IMR-90 (cell line): ENCODE measurements around the gene ACTMAP. TPM values are rescaled to one million over a fixed set of nuclear protein-coding genes. Genes with fewer than 3 reads are reported as not detected.

Experiments
- ATAC-seq: fragments of 200-7000 bp; cut with Tn5 transposase; 2 replicates; pipeline ENCODE4 v1.9.1; 2020; ENCODE audit warnings: low read depth, mild to moderate bottlenecking, moderate library complexity
- BruUV-seq: library from RNA; stranded (reverse); fragments of 400-500 nt; replicated peaks from 2 replicates; lab custom pipeline; 2021; lab: Mats Ljungman, UMichigan
- CTCF ChIA-PET: fragments of 300-600 bp; formaldehyde crosslinking; extraction: SDS; loops from one replicate; lab custom pipeline; 2021; ENCODE audit warnings: antibody characterized with exemption; lab: Yijun Ruan, JAX
- POLR2A ChIA-PET: fragments of 300-600 bp; sonication (Branson Sonifier 250); formaldehyde crosslinking; loops from one replicate; lab custom pipeline; 2022; ENCODE audit warnings: antibody characterized with exemption; ENCODE audit not compliant: unreplicated experiment; lab: Charles Lee
- DNase-seq: peaks from one replicate; pipeline ENCODE4 v3.0.0; 2013
- H2AFZ ChIP-seq: replicated peaks from 2 replicates; pipeline ENCODE3; 2013; ENCODE audit warnings: low read length, mild to moderate bottlenecking; ENCODE audit not compliant: poor library complexity
- H2AK5ac ChIP-seq: 2 replicates; pipeline ENCODE4 v1.6.1; 2013; ENCODE audit warnings: low read depth, low read length, inconsistent platforms
- H2AK9ac ChIP-seq: replicated peaks from 2 replicates; pipeline ENCODE3; 2013; ENCODE audit warnings: mild to moderate bottlenecking, low read depth, low read length, moderate library complexity; ENCODE audit not compliant: poor library complexity
- H2BK120ac ChIP-seq: 2 replicates; pipeline ENCODE4 v1.6.1; 2013; ENCODE audit warnings: low read depth, low read length, inconsistent platforms
- H2BK15ac ChIP-seq: 3 replicates; pipeline ENCODE4 v1.6.1; 2013; ENCODE audit warnings: low read depth, low read length, inconsistent platforms
- H2BK20ac ChIP-seq: 2 replicates; pipeline ENCODE4 v1.6.1; 2013; ENCODE audit warnings: low read depth, mild to moderate bottlenecking, inconsistent platforms, low read length, moderate library complexity
- H2BK5ac ChIP-seq: 2 replicates; pipeline ENCODE4 v1.6.1; 2013; ENCODE audit warnings: mild to moderate bottlenecking, low read depth, low read length, inconsistent platforms; ENCODE audit not compliant: poor library complexity, severe bottlenecking
- H3K14ac ChIP-seq: replicated peaks from 2 replicates; pipeline ENCODE4 v1.6.1; 2013; ENCODE audit warnings: low read depth, low read length, inconsistent platforms
- H3K18ac ChIP-seq: 2 replicates; pipeline ENCODE4 v1.6.1; 2013; ENCODE audit warnings: low read depth, low read length, control low read depth
- H3K23ac ChIP-seq: 2 replicates; pipeline ENCODE4 v1.6.1; 2013; ENCODE audit warnings: low read depth, low read length, inconsistent platforms
- H3K27ac ChIP-seq: 2 replicates; pipeline ENCODE4 v1.5.1; 2013; ENCODE audit warnings: mild to moderate bottlenecking, control low read depth, low read length; ENCODE audit not compliant: insufficient read depth
- H3K27me3 ChIP-seq: 2 replicates; pipeline ENCODE4 v1.6.1; 2013; ENCODE audit warnings: low read length; ENCODE audit not compliant: control insufficient read depth, insufficient read depth
- H3K36me3 ChIP-seq: 2 replicates; pipeline ENCODE4 v1.6.1; 2013; ENCODE audit warnings: low read length, mixed read lengths; ENCODE audit not compliant: control insufficient read depth, insufficient read depth
- H3K4ac ChIP-seq: 2 replicates; pipeline ENCODE4 v1.6.1; 2013; ENCODE audit warnings: low read depth, low read length, inconsistent platforms
- H3K4me1 ChIP-seq: 2 replicates; pipeline ENCODE4 v1.6.1; 2013; ENCODE audit warnings: low read length, mixed read lengths; ENCODE audit not compliant: control insufficient read depth, insufficient read depth
- H3K4me2 ChIP-seq: 2 replicates; pipeline ENCODE4 v1.6.1; 2013; ENCODE audit warnings: low read depth, mild to moderate bottlenecking, control low read depth, low read length, moderate library complexity
- H3K4me3 ChIP-seq: 2 replicates; pipeline ENCODE4 v1.5.1; 2013; ENCODE audit warnings: low read depth, mild to moderate bottlenecking, control low read depth, low read length, moderate library complexity; ENCODE audit not compliant: insufficient read depth
- H3K56ac ChIP-seq: 2 replicates; pipeline ENCODE4 v1.6.1; 2013; ENCODE audit warnings: low read length, inconsistent platforms; ENCODE audit not compliant: insufficient read depth; ENCODE audit errors: extremely low read depth
- H3K79me1 ChIP-seq, 2 experiments: 2 replicates each; pipeline ENCODE4 v1.6.1; 2013; ENCODE audit warnings: low read length in 2 of 2, inconsistent platforms in 1 of 2, low read depth in 1 of 2
- H3K9ac ChIP-seq: 2 replicates; pipeline ENCODE4 v1.6.1; 2013; ENCODE audit warnings: low read depth, low read length, control low read depth
- H3K9me1 ChIP-seq: 2 replicates; pipeline ENCODE4 v1.6.1; 2013; ENCODE audit warnings: low read length, inconsistent platforms; ENCODE audit not compliant: insufficient read depth
- H3K9me3 ChIP-seq: 2 replicates; pipeline ENCODE4 v1.6.1; 2013; ENCODE audit warnings: low read length; ENCODE audit not compliant: control insufficient read depth, insufficient read depth
- H4K20me1 ChIP-seq: 2 replicates; pipeline ENCODE4 v1.6.1; 2013; ENCODE audit warnings: low read length, inconsistent platforms; ENCODE audit not compliant: insufficient read depth
- H4K5ac ChIP-seq: 2 replicates; pipeline ENCODE4 v1.6.1; 2013; ENCODE audit warnings: mild to moderate bottlenecking, low read depth, low read length, control low read depth
- H4K8ac ChIP-seq, 2 experiments: 2 replicates each; pipeline ENCODE4 v1.6.1; 2013; ENCODE audit warnings: low read depth in 2 of 2, low read length in 2 of 2, control low read depth in 1 of 2, inconsistent platforms in 1 of 2
- H4K91ac ChIP-seq: 2 replicates; pipeline ENCODE4 v1.6.1; 2013; ENCODE audit warnings: low read depth, low read length, inconsistent platforms; ENCODE audit not compliant: insufficient read depth
- BHLHE40 ChIP-seq: fragments of 150-350 bp; IDR thresholded peaks from 2 replicates; pipeline ENCODE4 v1.6.1; 2016; ENCODE audit warnings: mild to moderate bottlenecking, low read depth, low read length
- CEBPB ChIP-seq: IDR thresholded peaks from 2 replicates; pipeline ENCODE4 v1.6.1; 2012; ENCODE audit warnings: low read depth, low read length, improper control_type of control experiment
- CHD1 ChIP-seq: IDR thresholded peaks from 2 replicates; pipeline ENCODE4 v1.6.1; 2012; ENCODE audit warnings: low read depth, low read length, improper control_type of control experiment
- FOS ChIP-seq: fragments of 150-350 bp; IDR thresholded peaks from 2 replicates; pipeline ENCODE4 v1.6.1; 2016; ENCODE audit warnings: low read depth, low read length
- MAFK ChIP-seq: IDR thresholded peaks from 2 replicates; pipeline ENCODE4 v1.6.1; 2012; ENCODE audit warnings: low read depth, low read length, improper control_type of control experiment
- MAZ ChIP-seq: IDR thresholded peaks from 2 replicates; pipeline ENCODE4 v1.6.1; 2012; ENCODE audit warnings: low read depth, mild to moderate bottlenecking, low read length, improper control_type of control experiment, moderate library complexity, borderline replicate concordance
- MXI1 ChIP-seq: IDR thresholded peaks from 2 replicates; pipeline ENCODE4 v1.6.1; 2012; ENCODE audit warnings: low read depth, mild to moderate bottlenecking, low read length, moderate library complexity, borderline replicate concordance
- NFE2L2 ChIP-seq: fragments of 150-350 bp; IDR thresholded peaks from 2 replicates; pipeline ENCODE4 v1.6.1; 2016; ENCODE audit warnings: low read depth, mild to moderate bottlenecking, low read length
- POLR2A ChIP-seq: IDR thresholded peaks from 2 replicates; pipeline ENCODE4 v1.6.1; 2012; ENCODE audit warnings: mild to moderate bottlenecking, low read depth, low read length
- RAD21 ChIP-seq: IDR thresholded peaks from 2 replicates; pipeline ENCODE4 v1.6.1; 2012; ENCODE audit warnings: low read length, improper control_type of control experiment
- RCOR1 ChIP-seq: IDR thresholded peaks from 2 replicates; pipeline ENCODE4 v1.6.1; 2012; ENCODE audit warnings: mild to moderate bottlenecking, low read length, improper control_type of control experiment; ENCODE audit not compliant: insufficient replicate concordance
- RFX5 ChIP-seq: IDR thresholded peaks from 2 replicates; pipeline ENCODE4 v1.8.0; 2012; ENCODE audit warnings: low read depth, mild to moderate bottlenecking, low read length, moderate library complexity
- SMC3 ChIP-seq: fragments of 150-350 bp; IDR thresholded peaks from 2 replicates; pipeline ENCODE4 v1.6.1; 2016; ENCODE audit warnings: low read depth, mild to moderate bottlenecking, antibody characterized with exemption, low read length, moderate library complexity
- USF2 ChIP-seq: fragments of 150-350 bp; IDR thresholded peaks from 2 replicates; pipeline ENCODE4 v1.6.1; 2017; ENCODE audit warnings: mild to moderate bottlenecking, antibody characterized with exemption, low read length, low read depth
- WGBS, 2 experiments: methylation state at CpG; one replicate each; pipeline versions ENCODE4 v1.1.5 to v1.1.7; 2013; ENCODE audit warnings: missing lambda C conversion rate in 2 of 2; ENCODE audit not compliant: insufficient read length in 1 of 2; ENCODE audit errors: extremely low coverage in 2 of 2; 5-methylcytosine and 5-hydroxymethylcytosine counted together
- dilution Hi-C: fragments of 300-500 bp; cut with HindIII; formaldehyde crosslinking; loops from one replicate; pipeline ENCODE4 v1.14.3; 2018; ENCODE audit warnings: low sequenced_read_pairs; ENCODE audit not compliant: unreplicated experiment
- in situ Hi-C: fragments of 300-500 bp; cut with MboI; formaldehyde crosslinking; loops from 3 replicates; pipeline ENCODE4 v1.14.3; 2019; ENCODE audit warnings: low sequenced_read_pairs, inconsistent platforms, mixed read lengths
- intact Hi-C: fragments of 100-400 bp; cut with micrococcal nuclease; formaldehyde crosslinking; loops from 2 replicates; pipeline ENCODE4 v1.10.0; 2022
- polyA plus RNA-seq, 3 experiments: library from polyadenylated mRNA; depleted of rRNA; stranded (reverse); fragments of >200 nt; gene quantifications; 2 replicates each; pipeline ENCODE4 v1.2.3, GENCODE V29; 2012; ENCODE audit warnings: low replicate concordance in 1 of 3
- total RNA-seq: library from RNA; depleted of rRNA; stranded (reverse); fragments of >200 nt; gene quantifications from 2 replicates; pipeline ENCODE4 v1.2.3, GENCODE V29; 2012
- TF ChIP-seq, protein P1 (sequence below): fragments of 150-350 bp; IDR thresholded peaks from 2 replicates; pipeline ENCODE4 v1.6.1; 2016; ENCODE audit warnings: low read depth, mild to moderate bottlenecking, low read length, moderate library complexity, borderline replicate concordance
- TF ChIP-seq, protein P2 (sequence below): conservative IDR thresholded peaks from 2 replicates; pipeline ENCODE4 v1.5.1; 2012; ENCODE audit warnings: mild to moderate bottlenecking, low read depth, low read length, improper control_type of control experiment

The ACTMAP gene
- total and polyA plus RNA-seq, 2 of the 4 experiments (the other 2 are of a cell fraction): 0.54 to 5.4 TPM

- H4K8ac ChIP-seq: no peak overlapping the region
- H4K91ac ChIP-seq: no peak overlapping the region
- peaks cover 75% of the 10 kb centered on the region for H3K36me3 ChIP-seq
- no peak overlapping the region for H2BK15ac ChIP-seq
- no peak overlapping the region for H3K23ac ChIP-seq
- H3K9ac ChIP-seq: no peak overlapping the region
- TF ChIP-seq RCOR1 (no peak), BHLHE40 (no peak), RAD21 (no peak), SMC3 (no peak), MXI1 (no peak), MAFK (no peak), USF2 (no peak), CHD1 (no peak), CEBPB (no peak), RFX5 (no peak), MAZ (no peak), POLR2A (no peak), FOS (no peak), NFE2L2 (no peak)
- TF ChIP-seq, protein P1, sequence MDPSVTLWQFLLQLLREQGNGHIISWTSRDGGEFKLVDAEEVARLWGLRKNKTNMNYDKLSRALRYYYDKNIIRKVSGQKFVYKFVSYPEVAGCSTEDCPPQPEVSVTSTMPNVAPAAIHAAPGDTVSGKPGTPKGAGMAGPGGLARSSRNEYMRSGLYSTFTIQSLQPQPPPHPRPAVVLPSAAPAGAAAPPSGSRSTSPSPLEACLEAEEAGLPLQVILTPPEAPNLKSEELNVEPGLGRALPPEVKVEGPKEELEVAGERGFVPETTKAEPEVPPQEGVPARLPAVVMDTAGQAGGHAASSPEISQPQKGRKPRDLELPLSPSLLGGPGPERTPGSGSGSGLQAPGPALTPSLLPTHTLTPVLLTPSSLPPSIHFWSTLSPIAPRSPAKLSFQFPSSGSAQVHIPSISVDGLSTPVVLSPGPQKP: no peak
- TF ChIP-seq, protein P2, sequence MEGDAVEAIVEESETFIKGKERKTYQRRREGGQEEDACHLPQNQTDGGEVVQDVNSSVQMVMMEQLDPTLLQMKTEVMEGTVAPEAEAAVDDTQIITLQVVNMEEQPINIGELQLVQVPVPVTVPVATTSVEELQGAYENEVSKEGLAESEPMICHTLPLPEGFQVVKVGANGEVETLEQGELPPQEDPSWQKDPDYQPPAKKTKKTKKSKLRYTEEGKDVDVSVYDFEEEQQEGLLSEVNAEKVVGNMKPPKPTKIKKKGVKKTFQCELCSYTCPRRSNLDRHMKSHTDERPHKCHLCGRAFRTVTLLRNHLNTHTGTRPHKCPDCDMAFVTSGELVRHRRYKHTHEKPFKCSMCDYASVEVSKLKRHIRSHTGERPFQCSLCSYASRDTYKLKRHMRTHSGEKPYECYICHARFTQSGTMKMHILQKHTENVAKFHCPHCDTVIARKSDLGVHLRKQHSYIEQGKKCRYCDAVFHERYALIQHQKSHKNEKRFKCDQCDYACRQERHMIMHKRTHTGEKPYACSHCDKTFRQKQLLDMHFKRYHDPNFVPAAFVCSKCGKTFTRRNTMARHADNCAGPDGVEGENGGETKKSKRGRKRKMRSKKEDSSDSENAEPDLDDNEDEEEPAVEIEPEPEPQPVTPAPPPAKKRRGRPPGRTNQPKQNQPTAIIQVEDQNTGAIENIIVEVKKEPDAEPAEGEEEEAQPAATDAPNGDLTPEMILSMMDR: no peak
- CTCF ChIA-PET: no interaction called here
- in situ Hi-C loops (no loop called here), dilution Hi-C loops (no loop called here), intact Hi-C loops (no loop called here)
- H2BK5ac ChIP-seq: no peak overlapping the region
- ATAC-seq (no peak), DNase-seq (no peak)
- no peak overlapping the region for H3K4me3 ChIP-seq
- BruUV-seq: no TSS peak
- H2AK5ac ChIP-seq: no peak overlapping the region
- H2BK120ac ChIP-seq: no peak overlapping the region
- no peak overlapping the region for H4K5ac ChIP-seq
- no peak overlapping the region for H3K56ac ChIP-seq
- H3K4me1 ChIP-seq: peaks cover 2% of the 10 kb centered on the region; the same call in 1 of the 2 replicates
- no CpG with 5 or more reads among the region's 3 CpGs for WGBS, 2 experiments
- H2AFZ ChIP-seq: no peak overlapping the region
- H3K14ac ChIP-seq: no peak overlapping the region
- peaks cover 9% of the 10 kb centered on the region; the same call in 1 of the 2 replicates for H3K9me1 ChIP-seq
- H3K4ac ChIP-seq: no peak overlapping the region
- no peak overlapping the region for H2AK9ac ChIP-seq
- no peak overlapping the region for H2BK20ac ChIP-seq
- no peaks in the 10 kb centered on the region for H3K9me3 ChIP-seq
- peaks cover 41 to 66% of the 10 kb centered on the region in 2 experiments for H3K79me1 ChIP-seq
- H4K20me1 ChIP-seq: peaks cover 42% of the 10 kb centered on the region
- no peak overlapping the region for H3K4me2 ChIP-seq
- no peaks in the 10 kb centered on the region for H3K27me3 ChIP-seq
- POLR2A ChIA-PET: no interaction called here
- no peak overlapping the region for H3K18ac ChIP-seq
- H3K27ac ChIP-seq: no peak overlapping the region
Observed at GRCh38 chr19:40758491-40758890, 8.2 kb upstream of the ACTMAP start.
